HG02870 (cell line): ENCODE data around the gene TRNAU1AP.

Experiments used
- ATAC-seq: cut with Tn5 transposase; IDR thresholded peaks from one replicate; pipeline ENCODE4 v1.9.1; 2021; ENCODE audit warnings: mild to moderate bottlenecking, moderate library complexity; ENCODE audit not compliant: unreplicated experiment

Gene TRNAU1AP

DNA sequence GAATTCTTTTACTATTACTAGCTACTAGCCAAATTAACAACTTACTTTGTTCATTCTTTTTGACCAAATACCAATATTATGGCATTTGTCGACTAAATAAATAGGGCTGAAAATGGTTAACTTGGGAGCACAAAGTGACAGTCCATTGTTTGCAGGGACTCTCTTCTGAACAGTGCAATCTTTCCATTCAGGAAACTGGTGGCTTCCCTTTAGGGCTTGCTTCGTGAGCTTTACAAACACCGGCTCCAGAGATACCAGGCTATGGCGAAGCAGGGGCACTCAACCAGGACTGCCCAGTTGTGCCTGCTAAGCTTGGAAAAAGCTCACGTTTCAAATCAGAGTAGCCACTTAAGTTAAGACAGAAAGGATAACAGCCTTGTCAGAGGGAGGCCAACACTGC, 51.5 kb downstream of the TRNAU1AP start:
- ATAC-seq, result no peak

DNA sequence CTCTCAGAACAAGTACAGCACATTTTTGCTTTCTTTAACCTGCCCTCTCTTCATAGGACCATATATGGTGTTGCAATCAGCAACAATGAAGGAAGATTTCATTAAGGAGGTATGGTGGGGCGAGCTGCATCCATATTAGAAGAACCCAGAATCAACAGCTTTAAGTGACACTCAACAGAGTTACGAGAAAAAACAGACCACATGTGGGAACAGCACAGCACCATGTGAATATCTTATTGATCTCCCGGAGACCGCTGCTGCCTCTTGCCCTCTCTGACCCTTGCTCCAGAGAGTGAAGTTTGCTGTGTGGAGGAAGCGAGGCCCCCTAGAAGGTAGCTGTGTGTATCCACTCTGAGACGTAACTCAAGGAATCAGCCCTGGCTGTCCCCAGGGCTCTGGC, 52.1 kb downstream of the TRNAU1AP start:
- ATAC-seq, result no peak

DNA sequence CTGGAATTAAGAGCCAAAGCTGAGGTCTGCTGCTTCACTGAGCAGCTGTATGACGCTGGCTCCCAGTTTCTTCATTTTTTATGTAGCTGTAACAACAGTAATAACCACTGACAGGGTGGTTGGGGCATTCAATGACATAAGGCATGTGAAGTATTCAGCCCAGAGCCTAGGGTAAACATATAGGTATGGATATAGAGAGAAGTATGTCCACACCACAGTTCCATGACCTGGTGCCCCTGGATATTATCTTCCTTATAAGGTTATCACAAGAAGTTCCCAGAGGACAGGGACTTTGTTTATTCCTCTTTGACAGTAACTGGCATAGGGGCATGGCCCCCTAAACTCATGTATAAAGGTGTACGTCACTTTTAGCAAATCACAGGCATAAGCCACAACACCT, 53.9 kb downstream of the TRNAU1AP start:
- ATAC-seq, result no peak

DNA sequence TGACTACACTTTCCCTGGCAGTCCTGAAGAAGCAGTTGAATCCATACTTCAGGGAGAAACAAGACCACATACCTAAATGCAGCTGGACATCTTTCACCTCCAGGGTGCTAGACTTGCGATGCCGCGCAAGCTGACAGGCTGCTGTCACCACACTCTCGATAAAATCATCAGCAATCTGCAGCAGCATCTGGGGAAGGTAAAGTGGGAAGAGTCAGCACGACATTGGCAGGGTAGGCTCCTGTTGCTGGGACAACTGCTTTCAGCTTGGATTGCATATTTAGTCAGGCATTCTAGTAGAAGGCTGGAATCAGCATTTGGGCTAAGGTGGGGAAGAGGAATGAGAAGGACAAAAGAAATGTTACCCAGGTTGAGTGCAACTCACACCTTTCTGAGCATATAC, 60.3 kb downstream of the TRNAU1AP start:
- no peak for ATAC-seq
